ENCODE results near the gene SNAI3.

The SNAI3 gene

GRCh38 chr16:88723911-88724310 lies 37.6 kb upstream of the SNAI3 start:
- Histone ChIP-seq H3K4me3 (no peak overlapping the region), H3K9me3 (no peaks in the 10 kb centered on the region), H3K4me1 (no peaks in the 10 kb centered on the region), H3K27me3 (no peaks in the 10 kb centered on the region), H3K27ac (no peak overlapping the region), H3K36me3 (peaks cover 56 to 93% (median 89%) of the 10 kb centered on the region in 3 donors)
- no peak for TF ChIP-seq CTCF (IDR thresholded peaks at IDR 0.05)
- intact Hi-C loops (cut with DNase I; ENCODE audit: low total_unique reads): no loop called here
- no peak for DNase-seq

DNA sequence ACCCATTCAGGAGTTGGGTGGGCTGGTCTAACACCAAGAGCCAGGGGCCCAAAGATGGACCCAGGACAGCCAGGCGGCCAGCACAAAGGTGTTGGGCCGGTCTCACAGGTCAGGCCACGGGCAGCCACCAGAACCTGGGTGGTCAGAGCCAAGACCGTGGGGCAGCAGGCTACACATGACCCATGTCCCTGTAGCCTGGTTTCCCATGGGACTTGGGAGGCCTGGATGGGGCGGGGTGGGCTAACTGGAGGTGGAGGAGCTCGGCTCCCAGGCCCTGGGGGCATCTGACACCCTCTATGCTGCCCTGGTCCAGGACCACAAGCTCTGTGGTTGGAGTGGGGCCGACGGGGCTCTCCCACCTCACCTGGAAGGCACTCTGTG lies 37.2 kb upstream of the SNAI3 start:
- Histone ChIP-seq H3K36me3 (peaks cover 56 to 97% (median 93%) of the 10 kb centered on the region in 3 donors), H3K27me3 (no peaks in the 10 kb centered on the region), H3K4me3 (no peak overlapping the region), H3K9me3 (no peaks in the 10 kb centered on the region), H3K27ac (no peak overlapping the region), H3K4me1 (no peaks in the 10 kb centered on the region)
- TF ChIP-seq CTCF (IDR thresholded peaks at IDR 0.05): no peak
- intact Hi-C loops (cut with DNase I; ENCODE audit: low total_unique reads): no loop called here
- DNase-seq: no peak

DNA sequence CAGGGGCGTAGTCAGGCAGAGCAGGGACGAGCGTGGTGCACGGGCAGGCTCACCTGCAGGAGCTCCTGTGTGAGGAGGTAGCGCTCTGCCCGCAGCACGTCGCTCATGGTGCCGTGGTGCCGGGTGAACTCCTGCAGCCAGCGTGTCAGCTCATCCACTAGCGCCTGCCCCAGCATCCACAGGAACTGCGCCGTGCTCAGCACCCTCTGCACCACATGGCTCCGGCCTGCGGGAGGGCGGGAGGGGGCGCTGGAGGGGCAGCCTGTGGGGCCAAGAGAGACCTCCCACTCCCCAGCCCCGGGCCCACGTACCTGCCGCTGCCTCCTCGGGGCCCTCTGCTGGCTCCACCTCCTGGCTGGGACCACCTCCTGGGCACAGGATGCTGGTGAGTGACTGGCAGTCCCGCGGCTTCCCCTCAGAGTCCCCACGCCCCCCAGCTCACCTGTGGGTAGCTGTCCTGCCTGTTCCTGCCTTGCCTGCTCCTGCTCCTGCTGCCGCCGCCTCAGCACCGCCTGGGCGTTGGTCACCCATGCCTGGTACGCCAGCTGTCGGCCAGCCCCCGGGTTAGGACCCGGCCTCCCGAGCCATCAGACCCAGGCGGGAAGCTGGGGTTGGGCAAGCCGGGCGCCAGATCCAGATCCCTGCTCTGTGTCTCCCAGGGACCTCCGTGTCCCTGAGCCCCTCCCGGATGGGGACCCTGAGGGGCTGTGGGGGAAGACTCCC lies 36.6 kb upstream of the SNAI3 start:
- TF ChIP-seq CTCF (IDR thresholded peaks at IDR 0.05): no peak
- Histone ChIP-seq H3K4me1 (no peaks in the 10 kb centered on the region), H3K4me3 (no peak overlapping the region), H3K27ac (no peak overlapping the region), H3K36me3 (peaks cover 56 to 100% (median 97%) of the 10 kb centered on the region in 3 donors), H3K27me3 (no peaks in the 10 kb centered on the region), H3K9me3 (no peaks in the 10 kb centered on the region)
- intact Hi-C loops (cut with DNase I; ENCODE audit: low total_unique reads): no loop called here
- DNase-seq: no peak

- peaks cover 61 to 100% (median 96%) of the 10 kb centered on the region in 3 donors for H3K36me3 ChIP-seq
- no peak for DNase-seq
Observed at GRCh38 chr16:88721815-88722755, 35.8 kb upstream of the SNAI3 start.

GRCh38 chr16:88721236-88721635 lies 34.9 kb upstream of the SNAI3 start:
- TF ChIP-seq CTCF (IDR thresholded peaks at IDR 0.05): no peak
- intact Hi-C loops (cut with DNase I; ENCODE audit: low total_unique reads): no loop called here
- H3K4me1 ChIP-seq: no peaks in the 10 kb centered on the region
- no peak overlapping the region for H3K4me3 ChIP-seq
- no peaks in the 10 kb centered on the region for H3K27me3 ChIP-seq
- DNase-seq: no peak
- H3K36me3 ChIP-seq: peaks cover 65 to 100% (median 96%) of the 10 kb centered on the region in 3 donors
- H3K27ac ChIP-seq: no peak overlapping the region
- H3K9me3 ChIP-seq: no peaks in the 10 kb centered on the region

More at GRCh38 chr16:88721815-88722755, 35.8 kb upstream of the SNAI3 start:
- Histone ChIP-seq H3K27me3 (no peaks in the 10 kb centered on the region), H3K4me3 (no peak overlapping the region), H3K27ac (no peak overlapping the region), H3K4me1 (no peaks in the 10 kb centered on the region), H3K9me3 (no peaks in the 10 kb centered on the region)
- no peak for TF ChIP-seq CTCF (IDR thresholded peaks at IDR 0.05)
- intact Hi-C loops (cut with DNase I; ENCODE audit: low total_unique reads): no loop called here

All from tibial artery (tissue), 4 donors.